KMS-11 (cell line): ENCODE results near the gene PITRM1.

ENCODE experiments used
- H2AFZ ChIP-seq: fragments of 200-600 bp; sonication (generic); 2 replicates; pipeline ENCODE4 v1.6.1; 2016; ENCODE audit warnings: antibody characterized with exemption, mixed run types, low read depth
- H3K27ac ChIP-seq: fragments of 200-600 bp; sonication (generic); 2 replicates; pipeline ENCODE4 v1.6.1; 2016; ENCODE audit warnings: mild to moderate bottlenecking, mixed run types
- H3K27me3 ChIP-seq: fragments of 200-600 bp; sonication (generic); 2 replicates; pipeline ENCODE4 v1.6.1; 2017; ENCODE audit warnings: mild to moderate bottlenecking, low read depth, mixed run types, moderate library complexity; ENCODE audit not compliant: insufficient read depth
- H3K36me3 ChIP-seq: fragments of 200-600 bp; sonication (generic); 2 replicates; pipeline ENCODE4 v1.6.1; 2017; ENCODE audit warnings: mild to moderate bottlenecking, mixed run types; ENCODE audit not compliant: insufficient read depth
- H3K4me1 ChIP-seq: fragments of 200-600 bp; sonication (generic); 2 replicates; pipeline ENCODE4 v1.6.1; 2016; ENCODE audit warnings: mild to moderate bottlenecking, low read depth, mixed run types; ENCODE audit not compliant: poor library complexity, severe bottlenecking
- H3K4me2 ChIP-seq: fragments of 200-600 bp; sonication (generic); 2 replicates; pipeline ENCODE4 v1.7.0; 2016; ENCODE audit warnings: mild to moderate bottlenecking, mixed run types
- H3K4me3 ChIP-seq: fragments of 200-600 bp; sonication (generic); IDR thresholded peaks from 2 replicates; pipeline ENCODE4 v1.6.1; 2017; ENCODE audit warnings: low read depth, low read length, mixed read lengths; ENCODE audit not compliant: insufficient read depth
- H3K79me2 ChIP-seq: fragments of 200-600 bp; sonication (generic); 2 replicates; pipeline ENCODE4 v1.6.1; 2016; ENCODE audit warnings: low read depth, mixed run types; ENCODE audit not compliant: insufficient read depth
- H3K9ac ChIP-seq: fragments of 200-600 bp; sonication (generic); 2 replicates; pipeline ENCODE4 v1.6.1; 2016; ENCODE audit warnings: mild to moderate bottlenecking, mixed run types
- H4K20me1 ChIP-seq: fragments of 200-600 bp; sonication (generic); 2 replicates; pipeline ENCODE4 v1.6.1; 2016; ENCODE audit warnings: mild to moderate bottlenecking, mixed run types; ENCODE audit not compliant: insufficient read depth
- CTCF ChIP-seq: fragments of 200-600 bp; sonication (generic); conservative IDR thresholded peaks from 2 replicates; pipeline ENCODE4 v1.6.1; 2017; ENCODE audit warnings: low read depth, mild to moderate bottlenecking, antibody characterized with exemption, low read length, moderate library complexity, mixed read lengths

PITRM1 gene

DNA sequence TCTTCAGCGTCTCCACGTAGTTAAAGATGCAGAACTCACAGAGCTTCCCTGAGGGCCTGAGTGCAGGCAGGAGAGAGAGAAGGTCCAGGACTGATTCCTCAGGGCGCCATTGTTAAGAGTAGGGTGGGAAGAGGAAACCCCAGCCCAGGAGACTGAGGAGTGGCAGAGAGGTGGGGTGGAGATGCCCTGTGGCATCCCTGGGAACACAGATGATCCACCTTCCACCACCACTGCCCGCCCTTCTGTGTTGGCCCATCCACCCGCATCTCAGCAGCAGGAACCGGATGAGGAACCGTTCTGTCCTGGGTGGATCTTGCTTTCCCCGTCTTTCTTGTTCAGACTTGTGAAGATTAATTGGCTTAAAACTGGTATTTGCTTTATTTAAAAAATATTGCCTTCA, 56.9 kb downstream of the PITRM1 start:
- Histone ChIP-seq H3K4me2 (no peak overlapping the region), H3K4me3 (no peak overlapping the region), H3K79me2 (no peaks in the 10 kb centered on the region), H3K27me3 (no peaks in the 10 kb centered on the region), H3K36me3 (peaks cover 29% of the 10 kb centered on the region; the same call in 1 of the 2 replicates), H3K4me1 (no peaks in the 10 kb centered on the region), H2AFZ (no peak overlapping the region), H3K9ac (no peak overlapping the region), H3K27ac (no peak overlapping the region), H4K20me1 (no peaks in the 10 kb centered on the region)
- no peak for TF ChIP-seq CTCF

- no peaks in the 10 kb centered on the region for H3K4me1 ChIP-seq
- no peak overlapping the region for H3K27ac ChIP-seq
- H3K79me2 ChIP-seq: no peaks in the 10 kb centered on the region
- no peaks in the 10 kb centered on the region for H4K20me1 ChIP-seq
- H3K9ac ChIP-seq: no peak overlapping the region
- no peak overlapping the region for H3K4me2 ChIP-seq
- no peak for TF ChIP-seq CTCF
- no peak overlapping the region for H2AFZ ChIP-seq
- peaks cover 30% of the 10 kb centered on the region; the same call in 1 of the 2 replicates for H3K36me3 ChIP-seq
- H3K27me3 ChIP-seq: no peaks in the 10 kb centered on the region
- H3K4me3 ChIP-seq: no peak overlapping the region
Observed at GRCh38 chr10:3113343-3113720, 59.2 kb downstream of the PITRM1 start.

DNA sequence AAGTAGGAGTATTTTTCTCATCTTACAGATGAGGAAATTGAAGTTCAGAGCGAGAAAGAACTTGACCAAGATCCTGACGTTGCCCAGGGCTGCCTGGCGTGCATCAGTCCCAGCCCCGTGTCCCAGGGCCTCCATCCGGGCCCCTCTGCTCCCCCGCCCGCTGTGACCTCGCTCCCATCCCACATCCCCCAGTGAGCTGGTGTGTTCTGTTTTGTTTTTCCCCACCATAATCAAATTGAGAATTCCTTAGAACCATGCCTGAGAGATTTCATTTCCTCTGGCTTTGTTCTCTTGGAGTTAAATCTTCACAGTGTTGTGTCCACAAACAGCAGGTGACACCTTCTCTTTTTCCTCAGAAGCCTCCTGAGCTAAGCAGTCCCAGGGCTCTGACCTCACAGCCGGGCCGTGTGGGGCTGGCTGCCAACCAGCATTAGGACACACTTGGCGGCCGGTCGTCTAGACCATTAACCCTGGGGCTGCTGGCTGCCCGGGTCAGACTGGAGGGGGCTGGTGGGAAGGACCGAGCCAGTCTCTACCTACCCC, 60.9 kb downstream of the PITRM1 start:
- Histone ChIP-seq H4K20me1 (no peaks in the 10 kb centered on the region), H3K36me3 (peaks cover 24% of the 10 kb centered on the region; the same call in 1 of the 2 replicates), H3K4me2 (no peak overlapping the region), H2AFZ (no peak overlapping the region), H3K27ac (no peak overlapping the region), H3K27me3 (no peaks in the 10 kb centered on the region), H3K9ac (no peak overlapping the region), H3K79me2 (no peaks in the 10 kb centered on the region), H3K4me3 (no peak overlapping the region), H3K4me1 (no peaks in the 10 kb centered on the region)
- no peak for TF ChIP-seq CTCF

- no peak overlapping the region for H3K9ac ChIP-seq
- H3K27me3 ChIP-seq: no peaks in the 10 kb centered on the region
- H3K79me2 ChIP-seq: no peaks in the 10 kb centered on the region
- no peak overlapping the region for H3K4me3 ChIP-seq
- no peaks in the 10 kb centered on the region for H3K4me1 ChIP-seq
- no peaks in the 10 kb centered on the region for H4K20me1 ChIP-seq
- peaks cover 24% of the 10 kb centered on the region; the same call in 1 of the 2 replicates for H3K36me3 ChIP-seq
- H3K27ac ChIP-seq: no peak overlapping the region
- H2AFZ ChIP-seq: no peak overlapping the region
- no peak overlapping the region for H3K4me2 ChIP-seq
- no peak for TF ChIP-seq CTCF
Observed at GRCh38 chr10:3110782-3111620, 61.6 kb downstream of the PITRM1 start.
